AG20443 (cell line): ENCODE measurements around the gene PRODH.
A peak's percentile ranks its signal among the peaks of the same experiment; 100 is the strongest.
"Not testable (repeated sequence)": the region's sequence is repeated elsewhere in the genome, so short reads cannot be mapped to it uniquely, and the experiment has no call there.

ENCODE experiments used
- DNase-seq: peaks from one replicate; pipeline ENCODE4 v3.0.0; 2012; ENCODE audit warnings: low spot score, mixed read lengths

The PRODH gene

DNA sequence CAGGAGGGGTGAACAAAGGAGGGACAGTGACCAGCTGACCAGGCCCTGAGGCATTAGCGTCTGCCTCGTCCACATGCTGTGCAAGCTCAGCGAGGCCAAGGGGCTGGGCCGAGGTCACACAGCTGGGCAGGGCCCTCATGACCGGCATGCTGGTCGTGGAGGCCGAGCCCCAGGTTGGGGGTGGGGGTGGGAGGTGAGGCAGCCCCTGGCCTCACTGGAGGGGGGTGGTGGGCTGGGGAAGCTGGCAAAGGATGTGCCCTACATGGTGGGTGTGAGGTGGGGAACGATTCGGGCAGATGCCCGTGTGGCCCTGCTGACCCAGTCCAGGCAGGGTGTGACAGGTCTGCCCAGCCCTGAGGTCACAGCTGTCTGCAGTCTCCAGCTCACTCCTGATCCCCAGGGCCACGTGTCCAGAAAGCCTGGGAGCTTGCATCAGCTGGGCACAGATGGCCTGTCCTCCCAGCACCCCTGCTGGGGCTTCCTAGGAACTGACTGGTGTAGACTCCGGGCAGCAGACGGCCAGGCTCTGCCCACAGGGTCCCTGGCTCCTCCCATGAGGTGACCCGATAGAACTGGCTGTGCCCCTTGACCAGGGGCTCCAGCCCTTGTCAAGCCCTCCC, 31.4 kb upstream of the PRODH start:
- DNase-seq = not testable (repeated sequence)

- no peak for DNase-seq
Observed at GRCh38 chr22:18966748-18967147, 30.7 kb upstream of the PRODH start.

- DNase-seq = no peak
Observed at GRCh38 chr22:18965526-18966421, 29.7 kb upstream of the PRODH start.

DNA sequence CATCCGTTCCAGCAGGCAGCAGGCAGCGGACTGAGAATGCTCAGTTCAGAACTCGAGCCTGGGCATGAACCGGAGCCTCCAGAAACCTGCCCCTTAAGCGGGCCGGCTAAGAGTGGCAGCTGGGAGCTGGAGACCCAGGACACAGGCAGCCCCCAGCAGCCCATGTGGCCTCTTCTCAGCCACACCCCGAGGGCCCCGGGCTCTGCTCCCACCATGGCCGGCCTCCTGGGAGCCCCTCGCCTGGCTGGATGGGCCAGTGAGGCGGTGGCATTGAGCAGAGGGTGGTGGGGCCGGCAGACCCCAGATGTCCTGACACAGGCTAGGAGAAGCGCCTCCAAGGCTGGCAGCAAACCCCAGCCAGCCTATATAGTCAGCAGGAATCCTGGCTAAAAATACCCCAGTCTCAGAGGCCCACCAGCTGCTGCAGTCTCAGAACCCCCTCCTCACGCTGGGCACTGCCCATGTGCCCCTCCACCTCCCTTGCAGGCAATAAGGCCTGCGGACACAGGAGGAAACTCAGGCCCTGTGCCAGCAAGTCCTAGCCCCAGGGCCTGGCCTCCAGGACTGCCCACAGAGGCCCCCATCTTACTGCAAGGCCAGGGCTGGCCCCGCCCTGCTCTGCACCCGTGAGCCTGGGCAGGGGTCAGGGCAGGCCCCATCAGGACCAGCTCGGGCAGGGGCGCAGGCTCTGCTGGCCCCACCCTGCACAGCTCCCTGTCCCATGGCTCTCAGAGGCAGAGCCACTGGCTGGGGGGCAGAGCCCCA, 28.6 kb upstream of the PRODH start:
- not testable (repeated sequence) for DNase-seq

DNA sequence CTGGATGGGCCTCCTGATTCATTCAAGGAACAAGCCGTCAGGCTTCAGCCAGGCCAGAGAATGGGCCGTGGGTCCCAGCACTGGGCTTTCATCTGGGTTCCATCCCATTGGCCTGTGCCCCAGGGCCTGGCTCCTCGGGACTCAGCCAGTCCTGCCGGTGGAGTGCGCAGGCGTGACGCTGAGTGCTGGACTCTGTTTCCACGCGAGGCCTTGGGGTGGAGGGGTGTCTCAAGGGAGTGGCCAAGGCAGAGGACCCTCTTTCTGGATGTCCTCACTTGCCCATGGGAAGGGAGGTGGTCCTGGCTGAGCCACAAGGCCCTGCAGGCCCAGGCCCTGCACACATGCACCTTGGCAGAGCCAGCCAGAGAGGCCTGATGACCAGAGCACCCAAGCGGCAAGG, 28.0 kb upstream of the PRODH start:
- not testable (repeated sequence) for DNase-seq

- DNase-seq = no peak
Observed at GRCh38 chr22:18962308-18962635, 26.2 kb upstream of the PRODH start.

GRCh38 chr22:18961632-18962307, 25.7 kb upstream of the PRODH start:
- not testable (repeated sequence) for DNase-seq

DNA sequence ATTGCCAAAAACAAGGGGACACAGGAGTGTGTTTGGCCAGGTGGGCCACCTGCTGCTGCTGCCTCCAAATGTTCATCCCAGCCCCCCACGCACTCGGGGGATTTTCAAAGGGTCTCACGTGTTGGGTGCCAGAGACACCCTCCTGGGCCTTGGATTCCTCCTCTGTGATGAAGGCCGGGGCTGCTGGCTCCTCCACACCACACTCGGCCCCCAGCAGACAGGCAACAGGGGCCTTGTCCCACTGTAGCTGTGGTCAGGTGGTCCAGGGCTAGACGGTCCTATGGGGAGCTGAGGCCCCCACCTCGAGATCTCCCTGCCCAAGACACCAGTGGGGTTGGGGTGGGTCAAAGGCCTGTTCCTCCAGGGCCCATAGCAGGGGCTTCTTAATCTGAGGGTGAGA, 25.1 kb upstream of the PRODH start:
- not testable (repeated sequence) for DNase-seq

GRCh38 chr22:18960166-18960820, 24.2 kb upstream of the PRODH start:
- not testable (repeated sequence) for DNase-seq

GRCh38 chr22:18959741-18960140, 23.6 kb upstream of the PRODH start:
- not testable (repeated sequence) for DNase-seq

DNA sequence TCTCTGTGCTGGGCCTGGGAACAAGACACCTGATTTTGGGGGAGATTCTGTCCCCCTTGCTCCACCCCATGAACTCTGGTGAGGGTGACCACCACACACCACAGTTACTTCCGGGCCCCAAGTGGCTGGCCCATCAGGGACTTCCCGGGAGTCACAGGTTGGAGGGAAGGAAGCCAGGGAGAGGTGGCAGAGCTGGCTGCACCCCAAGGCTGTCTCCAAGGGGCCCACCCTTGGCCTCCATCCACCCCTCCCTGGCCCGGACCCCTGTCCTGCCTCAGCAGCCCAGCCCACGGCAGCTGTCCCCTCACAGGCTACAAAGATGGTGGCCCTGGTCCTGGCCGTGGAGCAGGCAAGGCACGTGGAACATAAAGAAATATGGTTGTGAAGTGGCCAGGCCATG, 23.2 kb upstream of the PRODH start:
- not testable (repeated sequence) for DNase-seq

DNA sequence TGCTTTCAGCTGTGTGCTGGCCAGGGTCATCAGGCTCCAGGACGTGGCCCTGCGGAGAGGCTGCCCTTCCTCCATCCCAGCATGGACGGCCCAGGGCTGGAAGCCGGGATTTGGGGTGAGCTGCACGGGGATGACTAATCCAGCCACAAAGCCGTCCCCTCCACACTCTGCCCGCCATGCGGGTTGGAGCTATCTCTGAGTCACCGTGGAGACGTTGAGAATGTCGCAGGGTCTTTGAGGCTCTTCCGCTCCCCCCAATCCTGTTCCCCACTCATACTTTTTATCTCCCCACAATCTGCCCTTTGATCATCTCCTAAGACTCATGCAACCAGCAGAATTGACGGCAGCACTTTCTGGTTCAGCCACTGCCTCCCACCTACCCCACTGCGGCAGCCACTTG, 22.6 kb upstream of the PRODH start:
- not testable (repeated sequence) for DNase-seq

GRCh38 chr22:18958321-18958705, 22.2 kb upstream of the PRODH start:
- not testable (repeated sequence) for DNase-seq

- not testable (repeated sequence) for DNase-seq
Observed at GRCh38 chr22:18957621-18958320, 21.7 kb upstream of the PRODH start.

DNA sequence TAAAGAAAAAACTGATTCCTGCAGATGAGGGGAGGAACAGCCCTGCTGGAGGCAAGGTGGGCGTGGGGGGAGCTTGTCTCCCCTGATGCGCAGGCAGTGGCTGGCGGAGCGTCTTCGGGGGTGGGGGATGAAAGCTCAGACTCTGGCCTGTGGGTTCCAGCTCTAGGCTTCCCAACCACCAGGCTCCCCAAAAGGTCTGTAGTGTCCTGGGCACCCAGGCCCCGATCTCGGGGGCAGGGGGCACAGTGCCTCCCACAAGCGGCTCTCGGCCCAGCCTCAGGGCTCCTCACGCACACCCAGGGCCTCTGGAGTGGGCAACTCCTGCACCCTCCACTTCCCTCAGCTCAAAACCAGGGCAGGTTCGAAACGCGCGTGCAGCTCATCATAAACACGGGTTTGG, 20.9 kb upstream of the PRODH start:
- not testable (repeated sequence) for DNase-seq

DNA sequence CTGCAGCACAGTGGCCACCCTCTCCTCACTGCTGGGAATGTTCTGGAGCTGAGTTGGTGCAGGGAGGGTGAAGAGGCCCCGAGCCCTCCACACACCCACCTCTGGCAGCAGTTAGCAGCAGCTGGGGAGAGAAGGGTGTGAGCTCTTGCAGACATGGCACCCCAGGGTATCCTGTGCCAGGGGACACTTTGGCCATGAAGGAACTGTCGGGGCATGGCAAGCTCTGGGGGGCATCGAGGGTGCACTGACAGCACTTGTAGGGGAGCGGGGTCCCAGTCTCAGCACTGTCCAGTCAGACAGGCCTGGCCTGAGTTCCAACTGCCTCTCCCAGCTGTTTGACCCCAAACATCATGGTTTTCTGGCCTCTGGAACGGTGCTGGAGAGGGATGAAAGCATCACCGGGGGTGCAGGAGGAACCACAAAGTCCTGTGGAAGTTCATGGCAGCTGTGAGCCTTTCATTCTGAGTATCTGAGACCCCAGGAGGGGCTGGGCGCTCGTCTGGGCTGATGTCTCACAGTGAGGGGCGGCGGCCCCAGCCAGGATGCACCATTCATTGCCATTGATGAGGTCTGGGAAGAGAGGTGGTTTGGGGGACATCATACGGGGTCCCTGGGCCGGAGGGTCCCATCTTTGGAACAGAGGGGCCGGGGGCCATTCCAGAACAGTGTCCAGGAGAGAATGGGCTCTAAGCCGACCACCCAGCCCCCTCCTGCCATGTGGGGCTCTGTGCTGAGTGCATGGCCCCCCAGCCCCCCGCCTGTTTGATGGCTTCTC, 20.2 kb upstream of the PRODH start:
- DNase-seq = not testable (repeated sequence)

DNA sequence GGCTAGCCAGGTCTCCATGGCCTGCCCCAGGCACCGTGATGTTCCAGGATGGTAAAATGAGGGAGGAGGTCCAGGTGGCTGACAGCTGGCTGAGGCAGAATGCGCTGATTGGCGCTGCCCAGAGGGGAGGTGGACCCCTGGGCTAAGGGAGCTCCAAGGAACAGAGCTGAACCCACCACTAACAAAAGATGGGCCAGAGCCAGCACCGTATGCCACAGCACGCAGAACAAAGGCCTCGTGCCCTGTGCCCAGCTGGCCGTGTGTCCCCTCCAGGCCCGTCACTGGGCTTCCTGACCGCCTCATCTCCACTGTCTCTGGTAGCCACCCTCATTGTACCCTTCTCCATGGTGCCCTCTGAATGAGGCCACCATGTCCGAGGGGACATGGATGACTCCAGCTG, 19.6 kb upstream of the PRODH start:
- no peak for DNase-seq

DNA sequence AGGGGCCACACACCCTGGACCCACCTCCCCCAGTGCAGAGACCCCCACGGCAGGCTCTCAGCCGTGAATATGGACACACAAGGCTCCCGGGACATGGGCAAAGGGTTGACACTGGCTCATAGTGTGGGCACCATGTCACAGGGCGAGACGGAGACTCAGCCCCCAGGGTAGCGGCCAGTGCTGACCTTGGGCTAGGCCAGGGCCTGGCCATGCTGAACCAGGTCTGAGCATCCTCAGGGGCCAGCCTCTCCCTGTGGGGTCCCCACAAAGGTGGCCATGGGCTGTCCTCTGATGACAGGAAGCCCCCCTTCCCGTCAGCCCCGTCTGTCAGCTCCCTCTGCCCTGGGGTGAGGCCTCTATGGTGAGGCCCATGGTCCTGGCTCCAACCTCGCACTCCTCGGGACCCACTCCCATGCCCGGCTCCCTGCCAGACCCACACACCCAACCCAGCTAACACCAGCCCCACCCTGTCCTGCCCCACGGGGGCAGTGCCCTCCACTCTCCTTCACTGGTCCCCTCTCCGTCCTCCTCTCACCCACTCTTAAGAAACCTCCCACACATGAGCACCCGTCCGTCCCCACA, 19.0 kb upstream of the PRODH start:
- DNase-seq = no peak

GRCh38 chr22:18954303-18954989, 18.4 kb upstream of the PRODH start:
- peak; percentile 86 for DNase-seq
